C4-2B (cell line): Measurements from ENCODE around the gene ARFRP1.

Experiments
- CTCF ChIP-seq: fragments of 450-650 bp; conservative IDR thresholded peaks from 2 replicates; pipeline ENCODE4 v1.5.1; 2017; ENCODE audit warnings: mild to moderate bottlenecking
- ZFX ChIP-seq: fragments of 450-650 bp; IDR thresholded peaks from 2 replicates; pipeline ENCODE4 v1.6.1; 2017

DNA sequence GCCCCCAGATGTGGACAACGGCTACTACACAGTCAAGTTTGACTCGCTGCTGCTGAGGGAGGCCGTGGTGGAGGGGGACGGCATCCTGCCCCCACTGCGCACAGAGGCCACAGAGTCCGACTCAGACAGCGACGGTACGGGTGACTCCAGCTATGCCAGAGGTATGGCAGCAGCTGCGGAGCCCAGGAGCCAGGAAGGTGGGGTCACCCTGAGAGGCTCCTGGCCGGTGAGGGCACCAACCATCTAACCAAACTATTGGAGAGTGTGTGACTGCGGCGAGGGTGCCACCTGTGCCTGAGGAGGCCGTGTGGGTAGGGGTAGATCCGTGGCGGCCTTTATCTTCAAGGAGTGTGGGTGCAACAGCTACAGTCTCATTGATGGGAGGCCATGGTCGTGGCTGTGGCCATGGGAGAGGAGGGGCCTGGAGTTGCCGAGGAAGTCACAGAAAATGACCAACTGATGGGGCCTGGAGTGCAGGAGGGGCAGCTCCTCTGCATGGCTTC, 25.9 kb upstream of the ARFRP1 start:
- no peak for TF ChIP-seq CTCF
- TF ChIP-seq ZFX = no peak
